Metanephros (tissue), 1 donor: Measurements from ENCODE around the gene AKR1B1. TPM values are rescaled to one million over a fixed set of nuclear protein-coding genes. Genes with fewer than 3 reads are reported as not detected.

Experiments
- total RNA-seq: library from RNA; depleted of rRNA; stranded (reverse); fragments of >200 nt; gene quantifications from one replicate; pipeline ENCODE4 v1.2.3, GENCODE V29; 2014

Gene AKR1B1
- total RNA-seq = 46.8 TPM

GRCh38 chr7:134458806-134459698 is at the start of gene AKR1B1:
Gene AKR1B1 (minus strand): TSS chr7:134459100. CDS start chr7:134459062, 38 bp downstream.

Other genes with a start within 250 kb of the AKR1B1 start
- gene SLC35B4, start 142.2 kb downstream of the AKR1B1 start, total RNA-seq = 21.0 TPM
- 0.12 TPM for gene AKR1B10, start 68.5 kb upstream of the AKR1B1 start, total RNA-seq
- not detected for gene AKR1B15, start 90.0 kb upstream of the AKR1B1 start, total RNA-seq
- gene BPGM, start 187.8 kb upstream of the AKR1B1 start, total RNA-seq = 68.5 TPM